Neural progenitor cell (in vitro differentiated cells): Measurements from ENCODE around the gene SQOR. TPM values are rescaled to one million over a fixed set of nuclear protein-coding genes. Genes with fewer than 3 reads are reported as not detected.

Source experiments
- DNase-seq: peaks from one replicate; pipeline ENCODE4 v3.0.0-alpha.2; 2016; ENCODE audit warnings: low spot score
- H2AFZ ChIP-seq: fragments of 200-600 bp; sonication (generic); replicated peaks from 2 replicates; pipeline ENCODE4 v1.6.1; 2016; ENCODE audit warnings: antibody characterized with exemption
- H3F3A ChIP-seq: fragments of 200-600 bp; sonication (generic); 2 replicates; pipeline ENCODE4 v1.6.1; 2016; ENCODE audit warnings: antibody characterized with exemption, low read depth
- H3K27ac ChIP-seq: fragments of 200-600 bp; sonication (generic); 2 replicates; pipeline ENCODE4 v1.5.1; 2016; ENCODE audit warnings: mild to moderate bottlenecking
- H3K27me3 ChIP-seq: fragments of 200-600 bp; sonication (generic); 2 replicates; pipeline ENCODE4 v1.6.1; 2016; ENCODE audit warnings: mild to moderate bottlenecking, moderate library complexity
- H3K36me3 ChIP-seq: fragments of 200-600 bp; sonication (generic); 2 replicates; pipeline ENCODE4 v1.5.1; 2016
- H3K4me1 ChIP-seq: fragments of 200-600 bp; sonication (generic); 2 replicates; pipeline ENCODE4 v1.6.1; 2016; ENCODE audit warnings: mixed run types
- H3K4me2 ChIP-seq: fragments of 200-600 bp; sonication (generic); 2 replicates; pipeline ENCODE4 v1.6.1; 2016
- H3K4me3 ChIP-seq: fragments of 200-600 bp; sonication (generic); 2 replicates; pipeline ENCODE4 v1.5.1; 2016
- H3K79me2 ChIP-seq: fragments of 200-600 bp; sonication (generic); 2 replicates; pipeline ENCODE4 v1.6.1; 2016; ENCODE audit warnings: low read depth
- H3K9ac ChIP-seq: fragments of 200-600 bp; sonication (generic); 2 replicates; pipeline ENCODE4 v1.6.1; 2016
- H3K9me3 ChIP-seq: fragments of 200-600 bp; sonication (generic); 2 replicates; pipeline ENCODE4 v1.5.1; 2016; ENCODE audit warnings: low read depth
- H4K20me1 ChIP-seq: fragments of 200-600 bp; sonication (generic); 2 replicates; pipeline ENCODE4 v1.6.1; 2016; ENCODE audit warnings: low read depth
- H3K27ac Mint-ChIP-seq: 3 replicates; pipeline ENCODE4 v1.8.0; 2021; ENCODE audit warnings: mixed read lengths
- H3K27me3 Mint-ChIP-seq: 2 replicates; pipeline ENCODE4 v1.8.0; 2022; ENCODE audit warnings: low read depth, mild to moderate bottlenecking, inconsistent platforms, moderate library complexity, mixed read lengths; ENCODE audit not compliant: insufficient read depth
- H3K36me3 Mint-ChIP-seq: 3 replicates; pipeline ENCODE4 v1.8.0; 2021; ENCODE audit warnings: mixed read lengths
- H3K4me1 Mint-ChIP-seq: 3 replicates; pipeline ENCODE4 v1.8.0; 2021; ENCODE audit warnings: mixed read lengths
- H3K4me3 Mint-ChIP-seq: 3 replicates; pipeline ENCODE4 v1.8.0; 2021; ENCODE audit warnings: mild to moderate bottlenecking, moderate library complexity, mixed read lengths
- H3K9me3 Mint-ChIP-seq: 3 replicates; pipeline ENCODE4 v1.8.0; 2020; ENCODE audit warnings: mixed read lengths
- CTCF ChIP-seq: fragments of 200-600 bp; sonication (generic); IDR thresholded peaks from 2 replicates; pipeline ENCODE4 v1.5.1; 2017; ENCODE audit warnings: antibody characterized with exemption, mild to moderate bottlenecking
- EZH2 ChIP-seq: fragments of 200-600 bp; sonication (generic); IDR thresholded peaks from 2 replicates; pipeline ENCODE4 v1.6.1; 2017; ENCODE audit warnings: antibody characterized with exemption, mild to moderate bottlenecking, moderate library complexity
- EZH2phosphoT487 ChIP-seq: fragments of 200-600 bp; sonication (generic); IDR thresholded peaks from 2 replicates; pipeline ENCODE4 v1.6.1; 2017; ENCODE audit warnings: antibody characterized with exemption
- total RNA-seq: library from RNA; depleted of rRNA; stranded (reverse); fragments of >200 nt; gene quantifications from 2 replicates; pipeline ENCODE4 v1.2.3, GENCODE V29; 2015; ENCODE audit warnings: low replicate concordance

The SQOR gene
- total RNA-seq, 1 donor from 2014 or later: 0.73 TPM

- no peaks in the 10 kb centered on the region for H3K9me3 Mint-ChIP-seq
- no peak overlapping the region for H2AFZ ChIP-seq
Measured at GRCh38 chr15:45714590-45715488, 80.0 kb downstream of the SQOR start.

GRCh38 chr15:45715528-45715927, 80.7 kb downstream of the SQOR start:
- peaks cover 28% of the 10 kb centered on the region for H3K4me1 Mint-ChIP-seq

More at GRCh38 chr15:45714590-45715488, 80.0 kb downstream of the SQOR start:
- Histone ChIP-seq H3K4me1 (peaks cover 9% of the 10 kb centered on the region), H3K4me2 (no peak overlapping the region), H3K4me3 (no peak overlapping the region), H3K79me2 (no peaks in the 10 kb centered on the region), H3K27me3 (peaks cover 69% of the 10 kb centered on the region), H3F3A (no peaks in the 10 kb centered on the region), H3K27ac (no peak overlapping the region), H3K9ac (no peak overlapping the region), H4K20me1 (peaks cover 44% of the 10 kb centered on the region), H3K9me3 (no peaks in the 10 kb centered on the region), H3K36me3 (no peaks in the 10 kb centered on the region)
- peak; percentile 94 for TF ChIP-seq CTCF
- no peak for TF ChIP-seq EZH2phosphoT487
- Mint-ChIP-seq H3K27me3 (no peaks in the 10 kb centered on the region), H3K4me3 (no peak overlapping the region), H3K36me3 (no peaks in the 10 kb centered on the region), H3K4me1 (peaks cover 26% of the 10 kb centered on the region), H3K27ac (no peak overlapping the region)
- peak; percentile 84 for DNase-seq

GRCh38 chr15:45719490-45719889, 84.7 kb downstream of the SQOR start:
- H3K9me3 Mint-ChIP-seq: peaks cover 6% of the 10 kb centered on the region
- no peak for TF ChIP-seq EZH2
- no peak for TF ChIP-seq EZH2phosphoT487
- TF ChIP-seq CTCF: no peak

More at GRCh38 chr15:45715528-45715927, 80.7 kb downstream of the SQOR start:
- H4K20me1 ChIP-seq: peaks cover 47% of the 10 kb centered on the region
- H3K9me3 Mint-ChIP-seq: no peaks in the 10 kb centered on the region
- H3K4me3 ChIP-seq: no peak overlapping the region
- DNase-seq: peak; percentile 19
- no peaks in the 10 kb centered on the region for H3K36me3 Mint-ChIP-seq
- no peaks in the 10 kb centered on the region for H3K9me3 ChIP-seq
- no peak overlapping the region for H3K4me2 ChIP-seq
- H3K27me3 Mint-ChIP-seq: no peaks in the 10 kb centered on the region
- no peak overlapping the region for H3K4me3 Mint-ChIP-seq
- no peaks in the 10 kb centered on the region for H3K36me3 ChIP-seq
- H3K4me1 ChIP-seq: peaks cover 14% of the 10 kb centered on the region
- TF ChIP-seq CTCF (peak; percentile 56), EZH2phosphoT487 (no peak), EZH2 (no peak)
- H3K9ac ChIP-seq: no peak overlapping the region
- no peak overlapping the region for H2AFZ ChIP-seq
- H3F3A ChIP-seq: no peaks in the 10 kb centered on the region
- no peaks in the 10 kb centered on the region for H3K79me2 ChIP-seq
- H3K27ac Mint-ChIP-seq: peak overlapping the region; percentile 17
- peaks cover 76% of the 10 kb centered on the region for H3K27me3 ChIP-seq
- H3K27ac ChIP-seq: no peak overlapping the region

More at GRCh38 chr15:45719490-45719889, 84.7 kb downstream of the SQOR start:
- Histone ChIP-seq H3K4me1 (peaks cover 17% of the 10 kb centered on the region), H3K27ac (no peak overlapping the region), H3K9me3 (no peaks in the 10 kb centered on the region), H3F3A (no peaks in the 10 kb centered on the region), H3K36me3 (no peaks in the 10 kb centered on the region), H3K4me3 (no peak overlapping the region), H2AFZ (no peak overlapping the region), H3K27me3 (peaks cover 92% of the 10 kb centered on the region), H4K20me1 (peaks cover 57% of the 10 kb centered on the region), H3K9ac (no peak overlapping the region), H3K79me2 (no peaks in the 10 kb centered on the region), H3K4me2 (no peak overlapping the region)
- Mint-ChIP-seq H3K27ac (peak overlapping the region; percentile 13), H3K36me3 (no peaks in the 10 kb centered on the region), H3K4me3 (no peak overlapping the region), H3K4me1 (peaks cover 41% of the 10 kb centered on the region), H3K27me3 (peaks cover 11% of the 10 kb centered on the region)
- no peak for DNase-seq
